HPDE6-E6E7 (cell line): Measurements from ENCODE around the gene LMO7.
A peak's percentile ranks its signal among the peaks of the same experiment; 100 is the strongest.
"Not testable (repeated sequence)": the region's sequence is repeated elsewhere in the genome, so short reads cannot be mapped to it uniquely, and the experiment has no call there.

ENCODE experiments used
- DNase-seq: peaks from one replicate; pipeline ENCODE4 v3.0.0; 2011; ENCODE audit warnings: missing footprints; ENCODE audit errors: extremely low spot score

Gene LMO7

GRCh38 chr13:75743072-75743471 lies 106.9 kb downstream of the LMO7 start:
- DNase-seq, result not testable (repeated sequence)

GRCh38 chr13:75744127-75744526 lies 108.0 kb downstream of the LMO7 start:
- no peak for DNase-seq

GRCh38 chr13:75745387-75745786 lies 109.3 kb downstream of the LMO7 start:
- DNase-seq, result no peak

GRCh38 chr13:75748874-75749273 lies 112.7 kb downstream of the LMO7 start:
- no peak for DNase-seq

GRCh38 chr13:75749407-75749806 lies 113.3 kb downstream of the LMO7 start:
- DNase-seq, result no peak

- DNase-seq, result no peak
Measured at GRCh38 chr13:75751350-75751749, 115.2 kb downstream of the LMO7 start.

GRCh38 chr13:75752826-75753225 lies 116.7 kb downstream of the LMO7 start:
- no peak for DNase-seq

- no peak for DNase-seq
Measured at GRCh38 chr13:75754936-75755335, 118.8 kb downstream of the LMO7 start.

- no peak for DNase-seq
Measured at GRCh38 chr13:75757336-75757735, 121.2 kb downstream of the LMO7 start.

- DNase-seq, result no peak
Measured at GRCh38 chr13:75759531-75759930, 123.4 kb downstream of the LMO7 start.

GRCh38 chr13:75760131-75761021 lies 124.2 kb downstream of the LMO7 start:
- DNase-seq, result peak; percentile 72

- no peak for DNase-seq
Measured at GRCh38 chr13:75761369-75761768, 125.2 kb downstream of the LMO7 start.

- DNase-seq, result peak; percentile 36
Measured at GRCh38 chr13:75762076-75762937, 126.2 kb downstream of the LMO7 start.

- no peak for DNase-seq
Measured at GRCh38 chr13:75762955-75763354, 126.8 kb downstream of the LMO7 start.

- DNase-seq, result no peak
Measured at GRCh38 chr13:75763512-75763911, 127.4 kb downstream of the LMO7 start.

- no peak for DNase-seq
Measured at GRCh38 chr13:75764251-75764925, 128.3 kb downstream of the LMO7 start.

GRCh38 chr13:75764926-75765310 lies 128.8 kb downstream of the LMO7 start:
- DNase-seq, result no peak

GRCh38 chr13:75766636-75767035 lies 130.5 kb downstream of the LMO7 start:
- DNase-seq, result no peak

GRCh38 chr13:75769141-75769905 lies 133.2 kb downstream of the LMO7 start:
- DNase-seq, result no peak

- no peak for DNase-seq
Measured at GRCh38 chr13:75770164-75770563, 134.0 kb downstream of the LMO7 start.

GRCh38 chr13:75770592-75771011 lies 134.5 kb downstream of the LMO7 start:
- no peak for DNase-seq
